ENCODE measurements around the gene CCNO.

CCNO gene

GRCh38 chr5:55222985-55223811 lies 10.2 kb downstream of the CCNO start:
- DNase-seq, result peak in 1 of 5 experiments; percentile 32

DNA sequence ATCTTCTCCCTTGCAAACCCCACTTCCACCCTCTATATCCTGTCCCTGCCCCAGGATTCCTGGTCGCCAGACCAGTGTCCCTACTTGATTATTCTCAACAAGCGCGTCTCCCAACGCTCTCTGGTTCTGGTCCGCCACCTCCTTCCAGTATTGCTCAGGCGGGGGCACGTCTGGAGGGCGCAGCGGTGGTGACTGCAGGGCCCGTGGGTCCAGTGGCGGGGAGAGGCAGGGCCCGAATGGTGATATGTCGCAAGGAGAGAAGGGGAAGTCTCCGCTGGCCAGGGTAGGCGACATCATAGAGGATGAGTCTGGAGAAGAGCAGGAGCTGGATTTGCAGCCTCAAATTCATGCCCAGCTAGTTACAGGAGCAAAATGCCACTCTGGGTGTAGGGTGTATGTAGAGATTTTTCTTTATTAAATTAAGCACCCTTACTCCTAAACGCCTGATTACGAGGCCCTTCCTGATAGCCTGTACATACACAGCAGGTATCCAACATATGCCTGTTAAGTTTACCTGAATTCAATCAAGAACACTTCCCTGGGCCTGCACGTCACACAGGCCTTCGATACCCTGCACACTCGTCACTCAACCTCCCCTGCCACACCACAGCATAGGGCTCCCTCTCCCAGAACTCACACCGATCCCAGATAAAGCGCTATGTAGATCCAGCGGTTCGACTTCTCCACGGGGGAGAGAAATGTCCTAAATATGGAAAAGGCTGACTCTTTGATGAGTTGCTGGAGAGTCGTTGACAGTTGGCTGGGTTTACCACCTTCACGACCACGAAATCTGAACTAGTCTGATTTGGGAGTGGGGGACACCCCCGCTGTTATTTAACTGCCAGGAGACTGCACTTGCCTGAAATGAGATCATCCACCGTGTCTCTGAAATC lies 11.1 kb downstream of the CCNO start:
- no peak for DNase-seq

DNA sequence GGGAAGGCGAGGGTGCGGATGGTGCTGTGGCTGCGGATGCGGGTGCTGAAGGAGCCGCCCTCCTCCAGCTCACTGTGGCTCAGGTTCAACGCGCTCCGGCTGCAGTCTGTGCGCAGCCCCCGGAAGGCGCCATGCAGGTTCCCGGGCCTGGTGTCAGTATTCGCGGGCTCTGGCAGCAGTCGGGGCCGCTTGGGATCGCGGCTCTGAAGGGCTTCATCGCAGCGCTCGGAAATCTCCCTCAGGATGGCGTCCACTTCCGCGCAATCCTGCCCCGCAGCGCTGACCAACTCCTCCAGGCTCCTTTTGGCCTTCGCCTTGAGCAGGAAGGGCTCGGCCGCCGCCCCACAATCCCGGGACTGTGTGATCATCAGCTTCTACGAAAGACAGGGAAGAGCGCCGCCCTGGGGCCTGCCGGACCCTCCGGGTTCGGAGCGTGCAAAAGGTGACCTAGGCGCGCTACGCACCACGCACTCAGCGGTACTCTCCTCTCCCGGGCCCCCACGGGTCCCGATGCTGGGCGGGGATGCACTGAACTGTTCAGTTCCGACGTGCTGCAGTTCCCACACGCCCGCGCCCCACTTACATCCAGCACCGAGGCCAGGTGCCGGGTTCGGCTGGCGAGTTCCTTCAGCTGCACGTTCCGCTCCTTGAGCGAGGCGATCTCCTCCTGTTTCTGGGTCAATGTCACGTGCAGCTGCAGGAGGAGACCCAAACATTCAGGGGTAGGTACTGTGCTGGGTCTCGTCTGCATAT lies 12.8 kb downstream of the CCNO start:
- peak in 1 of 5 experiments; percentile 40 for DNase-seq

DNA sequence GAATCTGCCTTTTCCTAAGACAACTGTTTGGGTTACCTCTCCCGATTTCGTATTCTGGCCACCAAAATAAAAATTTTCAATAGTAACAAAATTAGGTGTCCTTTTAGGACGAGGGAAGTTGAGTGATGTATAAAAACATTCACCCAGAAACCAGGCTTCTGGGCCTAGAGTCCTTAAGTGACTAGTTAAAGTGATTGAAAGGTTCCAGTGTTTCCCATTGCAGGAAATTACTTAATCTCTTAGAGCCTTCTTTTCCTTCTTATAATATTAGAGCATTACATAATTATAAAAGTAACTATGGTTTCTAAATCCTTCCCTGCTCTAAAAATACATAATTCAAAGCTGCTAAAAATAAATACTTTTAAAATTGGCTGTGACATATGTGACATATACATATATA lies 13.6 kb downstream of the CCNO start:
- DNase-seq, result no peak

DNA sequence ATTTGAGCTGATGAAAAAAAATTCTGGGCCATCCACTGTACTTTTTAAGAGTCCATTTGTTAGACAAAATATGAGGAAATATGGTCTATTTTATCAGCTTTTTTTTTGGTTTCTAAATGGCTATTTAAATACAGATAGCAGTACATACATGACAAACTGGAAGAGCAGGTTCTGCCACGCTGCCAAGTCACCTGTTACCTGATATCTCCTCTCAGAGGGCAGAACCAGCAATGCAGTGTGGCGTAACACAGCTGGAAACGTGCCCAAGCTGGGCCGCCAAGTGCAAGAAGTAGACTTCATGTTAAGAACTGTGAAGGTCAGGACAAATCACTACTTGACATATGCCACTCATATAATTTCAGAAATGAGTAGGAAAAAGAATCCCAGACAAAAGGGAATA lies 14.4 kb downstream of the CCNO start:
- DNase-seq, result no peak

GRCh38 chr5:55211184-55211874 lies 22.1 kb downstream of the CCNO start:
- DNase-seq, result no peak

- no peak for DNase-seq
These were observed 28.4 kb downstream of the CCNO start for GRCh38 chr5:55205001-55205400.

DNA sequence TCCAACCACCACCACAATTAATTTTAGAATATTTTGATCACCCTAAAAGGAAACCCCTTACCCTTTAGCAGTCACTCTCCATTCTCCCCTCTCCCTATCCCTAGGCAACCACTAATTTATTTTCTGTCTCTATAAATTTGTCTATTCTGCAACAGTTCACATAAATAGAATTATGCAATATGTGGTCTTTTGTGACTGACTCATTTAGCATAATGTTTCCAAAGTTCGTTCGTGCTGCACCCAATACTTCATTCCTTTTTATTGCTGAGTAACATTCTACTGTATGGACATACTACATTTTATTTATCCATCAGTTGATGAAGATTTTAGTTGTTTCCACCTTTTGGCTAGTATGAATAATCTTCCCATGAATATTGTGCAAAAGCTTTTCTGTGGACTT lies 42.2 kb downstream of the CCNO start:
- DNase-seq, result no peak

GRCh38 chr5:55188656-55189540 lies 44.5 kb downstream of the CCNO start:
- no peak for DNase-seq

GRCh38 chr5:55187370-55187769 lies 46.0 kb downstream of the CCNO start:
- DNase-seq, result no peak

Data from T-helper 2 cell (primary cell).